ENCODE measurements around the gene MPO. TPM values are rescaled to one million over a fixed set of nuclear protein-coding genes. Genes with fewer than 3 reads are reported as not detected.

Gene MPO
- polyA plus RNA-seq, 3 donors = 3.2 to 7.0 (median 5.0) TPM

DNA sequence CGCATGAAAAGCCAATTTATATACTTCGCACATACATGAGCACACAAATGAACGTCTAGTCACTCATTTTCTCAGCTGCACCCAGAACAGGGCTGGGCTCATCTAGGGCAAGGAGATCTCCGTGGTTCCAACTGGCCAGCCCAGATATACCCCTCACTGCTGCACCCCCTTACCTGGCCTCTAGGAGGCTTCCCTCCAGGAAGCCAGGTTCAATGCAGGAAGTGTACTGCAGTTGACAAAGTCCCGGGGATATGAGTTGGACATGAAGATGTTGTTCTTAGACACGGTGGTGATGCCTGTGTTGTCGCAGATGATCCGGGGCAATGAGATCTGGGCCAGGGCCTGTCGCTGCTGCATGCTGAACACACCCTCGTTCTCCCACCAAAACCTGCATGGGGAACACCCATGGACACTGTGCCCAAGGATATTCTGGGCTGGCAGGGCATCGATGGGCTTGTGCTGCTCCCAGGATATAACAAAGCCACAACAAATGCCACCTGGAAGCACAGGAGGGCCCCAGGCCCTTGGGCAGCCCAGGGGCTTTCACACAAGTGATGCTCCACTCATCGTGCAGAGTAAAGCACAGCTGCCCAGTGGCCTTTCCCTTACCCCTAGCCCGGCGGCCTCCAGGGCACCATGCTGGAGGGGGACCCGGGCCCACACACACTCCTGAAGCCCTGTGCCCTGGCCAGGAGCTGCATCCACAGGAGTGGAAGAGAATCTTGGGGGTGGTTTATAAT lies 10.1 kb downstream of the MPO start:
- DNase-seq (ENCODE audit: extremely low read depth in 1 of 11, low read depth in 9 of 11, low spot score in 4 of 11) = no peak

DNA sequence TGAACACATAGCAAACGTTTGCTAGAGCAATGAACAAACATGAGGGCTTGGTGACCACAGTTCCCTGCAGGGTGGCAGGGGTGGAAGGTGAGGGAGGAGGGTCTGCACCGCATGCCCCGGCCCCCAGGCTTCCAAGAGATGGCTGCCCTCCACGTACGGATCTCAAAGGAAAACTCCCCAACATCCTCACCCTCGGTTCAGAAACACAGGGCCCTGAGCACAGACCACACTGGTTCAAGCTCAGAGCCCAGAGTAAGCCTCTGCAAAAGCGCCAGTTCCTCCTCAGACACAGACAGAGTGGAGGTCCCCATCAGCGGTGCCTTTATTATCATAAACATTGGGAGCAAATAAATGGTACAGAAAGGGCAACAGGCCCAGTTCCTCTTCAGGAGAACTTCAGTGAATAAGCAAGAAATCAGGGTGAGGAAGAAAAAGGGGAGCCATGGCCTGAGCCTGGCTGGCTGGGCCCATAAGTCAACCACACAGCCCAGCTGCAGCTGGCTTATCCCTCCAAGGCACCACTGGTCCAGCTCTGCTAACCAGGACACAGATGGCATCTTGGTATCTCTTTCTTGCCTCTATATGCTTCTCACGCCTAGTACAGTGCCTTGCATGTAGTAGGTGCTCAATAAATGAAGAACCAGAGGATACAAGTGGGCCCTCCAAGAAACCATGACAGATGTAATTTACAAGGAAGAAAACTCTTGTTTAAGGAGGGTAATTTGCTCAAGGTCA lies 11.0 kb downstream of the MPO start:
- DNase-seq (ENCODE audit: extremely low read depth in 1 of 11, low read depth in 9 of 11, low spot score in 4 of 11) = no peak

DNA sequence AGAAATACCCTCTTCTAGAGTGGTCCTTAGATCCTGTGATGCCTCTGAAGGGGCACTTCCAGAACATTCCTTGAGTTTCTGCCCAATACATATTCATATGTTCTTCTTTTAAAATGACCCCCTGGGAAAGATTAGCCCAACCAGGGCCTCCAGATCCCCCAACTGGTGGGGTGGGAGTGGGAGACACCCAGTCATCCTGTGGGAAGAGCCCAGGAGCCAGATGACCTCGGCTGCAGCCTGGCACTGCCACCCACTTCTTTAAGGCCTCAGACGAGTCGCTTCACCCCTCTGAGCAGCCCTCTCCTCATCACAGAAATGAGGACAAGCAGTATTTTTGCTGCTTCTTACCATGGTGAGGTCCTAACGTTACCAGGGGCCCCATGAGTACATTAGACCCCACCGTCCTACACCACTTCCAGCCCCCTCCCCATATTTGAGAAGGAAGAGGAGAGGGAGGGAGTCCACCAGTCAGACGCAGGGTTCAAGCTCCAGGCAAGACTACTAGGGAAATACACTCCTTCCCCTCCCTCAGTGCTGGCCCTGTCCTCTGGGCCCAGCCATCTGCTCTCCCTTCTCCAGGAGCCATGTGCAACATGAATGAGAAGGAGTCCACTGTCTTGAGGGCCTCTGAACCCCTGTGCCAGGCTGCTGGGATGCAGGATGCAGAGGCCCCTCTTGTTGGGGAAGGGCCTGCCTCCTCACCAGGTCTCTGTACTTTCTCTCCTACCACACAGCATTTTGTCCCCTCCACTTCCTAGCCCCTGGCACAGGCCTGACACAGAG lies 11.8 kb downstream of the MPO start:
- DNase-seq (ENCODE audit: extremely low read depth in 1 of 11, low read depth in 9 of 11, low spot score in 4 of 11) = no peak

DNA sequence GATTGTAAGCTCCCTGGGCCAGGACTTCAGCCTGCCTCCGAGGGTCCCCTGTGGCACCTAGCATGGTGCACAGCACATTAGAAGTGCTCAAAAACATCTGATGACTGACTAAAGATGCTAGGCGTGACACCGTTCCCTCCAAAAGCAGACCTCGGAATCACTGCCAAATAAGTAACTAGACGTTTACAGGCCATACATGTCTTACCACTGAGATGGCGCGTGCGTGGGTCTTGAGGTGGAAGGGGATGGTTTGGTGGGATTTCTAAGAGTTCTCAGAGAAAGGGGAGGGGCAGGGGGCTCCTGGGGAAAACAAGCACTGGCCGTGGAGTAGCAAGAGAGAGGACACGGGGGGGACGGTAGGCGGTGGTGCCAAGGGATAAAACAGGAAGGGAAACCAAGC lies 12.4 kb downstream of the MPO start:
- no peak for DNase-seq (ENCODE audit: extremely low read depth in 1 of 11, low read depth in 9 of 11, low spot score in 4 of 11)

DNA sequence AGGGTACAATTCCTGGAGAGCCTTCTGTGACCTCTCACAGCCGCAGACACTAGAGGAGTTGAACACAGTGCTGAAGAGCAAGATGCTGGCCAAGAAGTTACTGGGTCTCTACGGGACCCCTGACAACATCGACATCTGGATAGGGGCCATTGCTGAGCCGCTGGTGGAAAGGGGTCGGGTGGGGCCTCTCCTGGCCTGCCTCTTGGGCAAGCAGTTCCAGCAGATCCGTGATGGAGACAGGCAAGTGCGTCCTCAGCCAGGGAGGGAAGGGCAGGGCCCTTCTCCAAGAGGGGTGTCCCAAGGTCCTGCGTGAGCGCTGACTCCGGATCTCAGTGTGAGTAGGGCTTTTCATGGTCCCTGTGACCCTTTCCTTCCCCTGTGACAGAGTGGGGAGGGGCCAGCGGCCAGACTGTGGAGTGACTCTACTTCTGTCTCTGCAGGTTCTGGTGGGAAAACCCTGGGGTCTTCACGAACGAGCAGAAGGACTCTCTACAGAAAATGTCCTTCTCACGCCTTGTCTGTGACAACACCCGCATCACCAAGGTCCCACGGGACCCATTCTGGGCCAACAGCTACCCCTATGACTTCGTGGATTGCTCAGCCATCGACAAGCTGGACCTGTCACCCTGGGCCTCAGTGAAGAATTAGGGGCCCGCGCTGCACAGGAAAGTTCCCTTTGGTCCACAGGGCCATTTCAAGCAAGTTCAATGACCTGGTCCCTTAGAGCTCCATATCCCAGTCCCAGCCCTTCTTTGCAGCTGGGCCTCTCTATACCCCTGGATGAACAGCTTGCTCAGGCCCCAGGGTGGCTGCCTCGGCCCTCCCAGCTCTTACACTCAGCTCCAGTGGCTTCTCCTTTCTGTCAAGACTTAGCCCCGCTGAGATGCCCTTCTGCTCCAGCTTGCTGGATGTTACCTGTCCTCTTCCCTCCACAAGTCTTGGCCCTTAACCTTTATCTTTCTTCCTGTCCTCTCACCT lies 13.1 kb downstream of the MPO start:
- DNase-seq (ENCODE audit: extremely low read depth in 1 of 11, low read depth in 9 of 11, low spot score in 4 of 11) = no peak

DNA sequence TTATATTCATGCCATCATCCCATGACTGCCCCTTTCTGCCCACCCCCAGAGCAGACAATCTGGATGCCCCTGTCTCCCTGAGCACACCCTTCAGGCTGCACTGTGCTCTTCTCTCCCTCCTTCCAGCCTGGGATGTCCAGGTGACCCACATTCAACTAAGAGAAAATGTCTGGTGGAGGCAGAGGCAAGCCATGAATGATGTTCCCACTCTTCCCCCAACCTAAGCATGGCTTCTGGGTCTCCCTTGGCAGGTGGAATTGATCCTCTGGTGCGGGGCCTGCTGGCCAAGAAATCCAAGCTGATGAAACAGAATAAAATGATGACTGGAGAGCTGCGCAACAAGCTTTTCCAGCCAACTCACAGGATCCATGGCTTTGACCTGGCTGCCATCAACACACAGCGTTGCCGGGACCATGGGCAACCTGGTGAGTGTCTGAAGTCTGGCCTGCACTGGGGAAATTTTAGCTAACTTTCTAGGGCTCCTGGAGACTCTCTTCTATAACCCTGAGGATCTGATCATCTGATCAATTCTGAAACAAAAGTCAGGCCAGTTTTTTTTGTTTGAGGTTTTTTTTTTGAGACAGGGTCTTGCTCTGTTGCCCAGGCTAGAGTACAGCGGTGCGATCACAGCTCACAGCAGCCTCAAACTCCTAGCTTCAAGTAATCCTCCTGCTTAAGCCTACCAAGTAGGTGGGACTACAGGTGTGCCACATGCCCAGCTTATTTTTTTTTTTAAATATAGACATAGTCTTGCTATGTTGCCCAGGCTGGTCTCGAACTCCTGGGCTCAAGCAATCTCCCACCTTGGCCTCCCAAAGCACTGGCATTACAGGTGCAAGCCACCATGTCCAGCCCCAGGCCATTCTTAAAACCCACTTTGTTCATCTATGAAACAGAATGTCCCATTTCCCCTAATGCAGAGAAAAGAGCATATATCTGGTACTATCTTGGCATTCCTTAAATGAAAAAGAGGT lies 14.5 kb downstream of the MPO start:
- DNase-seq (ENCODE audit: extremely low read depth in 1 of 11, low read depth in 9 of 11, low spot score in 4 of 11) = no peak

DNA sequence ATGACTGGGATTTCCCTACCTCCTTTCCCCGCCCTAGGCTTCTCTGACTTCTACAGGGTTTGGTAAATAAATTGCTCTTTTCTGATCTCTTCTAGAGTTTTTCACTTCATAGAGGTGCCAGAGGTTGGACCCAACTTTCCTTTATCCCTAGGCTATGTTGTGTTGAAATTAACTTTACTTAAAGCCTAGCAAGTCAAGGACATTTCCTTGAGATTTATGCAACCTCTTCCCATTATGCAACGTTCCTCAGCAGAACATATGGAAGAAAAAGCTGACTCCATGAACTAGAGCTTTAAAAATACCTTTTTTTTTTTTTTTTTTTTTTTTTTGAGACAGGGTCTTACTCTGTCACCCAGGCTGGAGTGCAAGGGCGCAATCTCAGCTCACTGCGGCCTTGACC lies 15.5 kb downstream of the MPO start:
- DNase-seq (ENCODE audit: extremely low read depth in 1 of 11, low read depth in 9 of 11, low spot score in 4 of 11) = no peak

DNA sequence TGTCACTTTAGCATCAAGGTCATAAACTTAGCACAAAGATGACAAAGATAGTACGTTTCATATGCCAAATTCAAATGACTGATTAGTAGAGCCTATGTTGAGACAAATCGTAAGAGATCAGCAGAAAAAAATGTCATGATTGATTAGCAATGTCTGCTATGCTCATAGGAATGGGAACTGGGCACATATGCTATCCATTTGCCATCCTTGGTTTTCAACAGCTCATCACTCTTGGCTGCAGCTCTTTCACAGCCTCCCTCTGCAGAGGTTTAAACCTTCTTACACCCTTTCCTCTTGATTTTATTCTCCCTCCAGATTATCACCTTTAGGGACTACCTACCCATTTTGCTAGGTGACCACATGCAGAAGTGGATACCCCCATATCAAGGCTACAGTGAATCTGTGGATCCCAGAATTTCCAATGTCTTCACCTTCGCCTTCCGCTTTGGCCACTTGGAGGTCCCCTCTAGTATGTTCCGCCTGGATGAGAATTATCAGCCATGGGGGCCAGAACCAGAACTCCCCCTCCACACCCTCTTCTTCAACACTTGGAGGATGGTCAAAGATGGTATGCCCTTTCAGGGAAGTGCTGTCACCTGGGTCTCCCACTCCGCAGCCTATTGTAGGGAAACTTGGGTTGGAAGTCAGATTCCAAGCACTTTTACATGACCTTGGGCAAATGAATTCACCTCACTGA lies 16.2 kb downstream of the MPO start:
- DNase-seq (ENCODE audit: extremely low read depth in 1 of 11, low read depth in 9 of 11, low spot score in 4 of 11) = no peak

DNA sequence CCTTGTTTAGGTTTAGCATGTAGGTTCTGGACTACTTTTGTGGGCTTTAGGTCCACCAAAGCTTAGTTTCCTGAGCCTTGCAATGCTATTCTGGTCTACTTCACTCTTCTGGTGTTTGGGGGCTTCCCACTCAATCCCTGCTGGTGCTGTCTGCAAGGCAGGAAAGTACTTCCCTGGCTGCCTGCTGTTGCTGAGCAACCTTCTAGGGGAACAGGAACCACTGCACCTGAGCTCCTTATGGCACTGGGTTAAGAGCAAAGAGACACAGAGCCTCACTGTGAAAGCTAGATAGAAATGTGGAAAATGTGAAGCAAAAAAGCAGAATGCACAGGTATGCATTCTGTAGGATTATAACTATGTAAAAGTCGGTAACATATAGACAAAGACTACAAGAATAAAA lies 17.0 kb downstream of the MPO start:
- DNase-seq (ENCODE audit: extremely low read depth in 1 of 11, low read depth in 9 of 11, low spot score in 4 of 11) = no peak

DNA sequence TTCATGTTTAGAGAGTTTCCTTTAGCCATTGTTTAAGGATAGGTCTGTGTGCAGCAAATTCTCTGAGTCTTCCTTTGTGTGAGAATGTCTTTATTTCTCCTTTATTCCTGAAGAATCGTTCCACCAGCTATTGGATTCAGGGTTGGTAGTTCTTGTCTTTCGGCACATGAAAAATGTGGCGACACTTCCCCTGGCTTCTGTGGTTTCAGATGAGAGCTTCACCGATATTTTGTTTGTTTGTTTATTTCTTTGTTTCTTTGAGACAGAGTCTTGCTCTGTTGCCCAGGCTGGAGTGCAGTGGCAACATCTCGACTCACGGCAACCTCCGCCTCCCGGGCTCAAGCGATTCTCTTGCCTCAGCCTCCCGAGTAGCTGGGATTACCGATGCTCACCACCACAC lies 18.6 kb downstream of the MPO start:
- no peak for DNase-seq (ENCODE audit: extremely low read depth in 1 of 11, low read depth in 9 of 11, low spot score in 4 of 11)

DNA sequence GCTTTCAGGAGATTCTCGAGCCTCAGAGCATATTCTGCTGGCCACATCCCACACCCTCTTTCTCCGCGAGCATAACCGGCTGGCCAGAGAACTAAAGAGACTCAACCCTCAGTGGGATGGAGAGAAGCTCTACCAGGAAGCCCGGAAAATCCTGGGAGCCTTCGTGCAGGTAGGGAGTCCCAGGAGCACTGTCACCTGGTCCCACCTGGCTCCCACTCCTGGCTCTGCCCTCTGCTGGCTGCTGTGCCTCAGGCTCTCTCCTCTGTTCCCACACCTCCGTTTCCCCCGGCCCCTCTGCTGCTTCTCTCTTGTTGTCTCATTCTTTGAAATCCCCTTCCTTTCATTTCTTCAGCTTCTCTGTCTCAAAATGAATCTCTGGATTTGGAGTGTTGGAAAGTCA lies 25.9 kb downstream of the MPO start:
- no peak for DNase-seq (ENCODE audit: extremely low read depth in 1 of 11, low read depth in 9 of 11, low spot score in 4 of 11)

DNA sequence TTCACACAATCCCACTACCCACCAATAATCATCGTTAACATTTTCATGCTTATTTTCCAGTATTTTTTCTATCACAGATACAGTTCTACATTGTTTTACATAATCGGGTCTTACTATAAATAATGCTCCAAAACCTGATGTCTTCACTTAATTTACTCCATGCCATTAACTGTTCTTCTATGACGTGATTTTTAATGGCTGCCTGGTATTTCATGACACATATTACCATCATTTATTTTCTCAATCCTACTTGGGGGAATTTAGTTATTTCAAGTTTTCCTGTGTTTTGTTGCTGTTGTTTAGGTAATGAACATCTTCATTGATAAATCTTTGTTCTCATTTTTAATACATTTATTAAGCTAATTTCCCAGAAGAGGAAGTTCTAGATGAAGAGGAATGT lies 27.7 kb downstream of the MPO start:
- DNase-seq (ENCODE audit: extremely low read depth in 1 of 11, low read depth in 9 of 11, low spot score in 4 of 11) = no peak

DNA sequence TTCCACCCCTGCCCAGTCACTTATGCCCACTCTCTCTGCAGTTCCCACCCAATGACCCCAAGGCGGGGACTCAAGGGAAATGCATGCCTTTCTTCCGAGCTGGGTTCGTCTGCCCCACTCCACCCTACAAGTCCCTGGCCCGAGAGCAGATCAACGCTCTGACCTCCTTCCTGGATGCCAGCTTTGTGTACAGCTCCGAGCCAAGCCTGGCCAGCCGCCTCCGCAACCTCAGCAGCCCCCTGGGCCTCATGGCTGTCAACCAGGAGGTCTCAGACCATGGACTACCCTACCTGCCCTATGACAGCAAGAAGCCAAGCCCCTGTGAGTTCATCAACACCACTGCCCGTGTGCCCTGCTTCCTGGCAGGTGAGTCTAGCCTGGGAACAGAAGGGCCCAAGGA lies 28.6 kb downstream of the MPO start:
- DNase-seq (ENCODE audit: extremely low read depth in 1 of 11, low read depth in 9 of 11, low spot score in 4 of 11) = no peak

DNA sequence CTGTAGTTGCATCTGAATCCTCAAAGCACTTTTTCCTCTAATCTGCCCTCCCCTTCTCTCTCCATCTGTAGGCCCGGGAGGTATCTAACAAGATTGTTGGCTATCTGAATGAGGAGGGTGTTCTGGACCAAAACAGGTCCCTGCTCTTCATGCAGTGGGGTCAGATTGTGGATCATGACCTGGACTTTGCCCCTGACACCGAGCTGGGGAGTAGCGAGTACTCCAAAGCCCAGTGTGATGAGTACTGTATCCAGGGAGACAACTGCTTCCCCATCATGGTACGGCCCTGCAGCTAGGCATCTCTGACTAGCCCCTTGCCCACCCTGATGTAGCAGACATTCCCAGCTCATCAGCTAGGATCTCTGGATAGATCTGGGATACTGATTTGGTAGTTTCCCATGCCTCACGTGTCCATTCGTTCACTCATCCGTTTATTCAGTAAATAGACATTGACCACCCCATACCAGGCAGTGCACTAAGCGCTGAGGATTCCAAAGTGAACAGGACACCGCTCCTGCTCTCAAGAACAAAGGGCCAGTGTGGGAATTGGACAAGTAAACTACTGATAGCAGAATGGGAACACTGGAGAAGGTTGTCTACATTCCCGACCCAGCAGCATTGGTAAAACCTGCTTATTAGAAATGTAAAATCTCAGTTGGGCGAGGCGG lies 30.3 kb downstream of the MPO start:
- no peak for DNase-seq (ENCODE audit: extremely low read depth in 1 of 11, low read depth in 9 of 11, low spot score in 4 of 11)

DNA sequence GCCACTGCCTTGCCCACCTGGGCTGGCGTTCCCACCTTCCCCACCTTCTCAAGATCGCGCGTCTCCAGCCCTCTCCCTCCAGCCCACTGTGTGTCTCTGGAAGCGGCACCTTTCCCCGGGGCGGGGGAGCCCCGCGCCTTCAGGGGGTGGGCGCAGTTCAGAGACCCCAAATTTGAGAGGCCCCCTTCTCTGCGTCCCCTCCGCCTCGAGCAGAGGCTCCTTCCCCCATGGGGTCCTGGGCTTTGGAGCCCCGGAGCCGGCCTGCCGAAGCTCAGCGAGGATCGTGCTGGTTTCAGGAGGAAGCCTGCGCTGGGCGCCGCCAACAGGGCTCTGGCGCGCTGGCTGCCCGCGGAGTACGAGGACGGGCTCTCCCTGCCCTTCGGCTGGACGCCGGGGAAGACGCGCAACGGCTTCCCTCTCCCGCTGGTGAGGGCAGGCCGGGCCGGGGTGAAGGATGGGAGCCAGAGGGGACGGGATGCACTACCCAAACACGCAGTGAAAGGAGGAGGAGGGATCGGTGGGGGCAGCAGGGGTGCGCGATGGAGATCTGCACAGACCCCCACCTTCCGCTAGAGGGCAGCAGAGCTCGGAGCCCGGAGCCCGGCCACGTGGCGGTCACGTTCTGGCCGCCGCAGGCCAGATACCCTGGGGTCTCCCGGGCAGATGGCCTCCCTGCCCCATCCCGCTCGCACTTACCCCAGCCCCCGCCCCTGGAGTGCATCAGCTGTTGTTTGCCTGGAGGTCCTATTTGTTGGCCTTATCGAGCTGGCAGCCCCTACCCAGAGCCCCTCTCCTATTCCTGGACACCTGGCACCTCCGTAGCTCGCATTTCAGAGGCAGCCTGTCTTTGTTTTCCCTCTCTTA lies 31.2 kb downstream of the MPO start:
- DNase-seq (ENCODE audit: extremely low read depth in 1 of 11, low read depth in 9 of 11, low spot score in 4 of 11) = peak; percentile 8 to 74 (median 56)

DNA sequence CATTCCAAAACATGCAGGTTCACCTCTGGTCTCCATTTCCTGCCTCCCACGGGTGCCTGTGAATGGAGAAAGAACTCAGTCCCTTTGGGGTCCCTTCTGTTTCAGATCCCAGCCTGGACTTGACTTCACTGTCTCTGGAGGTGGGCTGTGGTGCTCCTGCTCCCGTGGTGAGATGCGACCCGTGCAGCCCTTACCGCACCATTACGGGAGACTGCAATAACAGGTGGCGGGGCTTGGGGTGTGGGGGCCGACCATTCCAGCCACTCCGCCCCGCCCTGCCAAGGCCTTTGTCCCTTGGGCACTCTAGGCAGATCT lies 31.8 kb downstream of the MPO start:
- DNase-seq (ENCODE audit: extremely low read depth in 1 of 11, low read depth in 9 of 11, low spot score in 4 of 11) = peak in 1 of 11 donors; percentile 1

Measured in renal cortex interstitium (tissue), 11 donors.